GM12874 (cell line): ENCODE measurements around the gene EEIG2.

ENCODE experiments used
- CTCF ChIP-seq: IDR thresholded peaks from 2 replicates; pipeline ENCODE4 v1.5.1; 2011; ENCODE audit warnings: low read depth, mild to moderate bottlenecking, control low read depth, low read length, moderate library complexity; ENCODE audit not compliant: insufficient read depth

Gene EEIG2

DNA sequence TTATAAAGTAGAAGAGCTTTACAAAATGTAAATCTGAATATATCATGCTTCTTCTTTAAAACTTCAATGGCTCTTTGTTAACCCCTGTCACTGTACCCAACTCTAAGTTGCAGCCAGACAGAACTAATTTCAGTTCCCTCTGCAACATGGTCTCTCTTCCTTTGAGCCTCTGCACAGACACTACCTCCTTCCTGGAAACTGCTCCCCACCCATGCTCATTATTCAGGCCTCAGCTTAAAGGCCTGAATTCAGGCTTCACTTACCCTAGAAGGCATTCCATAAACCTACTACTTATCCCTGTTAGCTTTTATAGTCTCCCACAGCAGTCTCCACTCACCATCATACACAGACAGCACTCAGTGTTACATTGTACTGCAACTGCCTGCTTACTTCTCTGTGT lies 2.6 kb upstream of the EEIG2 start:
- no peak for TF ChIP-seq CTCF

DNA sequence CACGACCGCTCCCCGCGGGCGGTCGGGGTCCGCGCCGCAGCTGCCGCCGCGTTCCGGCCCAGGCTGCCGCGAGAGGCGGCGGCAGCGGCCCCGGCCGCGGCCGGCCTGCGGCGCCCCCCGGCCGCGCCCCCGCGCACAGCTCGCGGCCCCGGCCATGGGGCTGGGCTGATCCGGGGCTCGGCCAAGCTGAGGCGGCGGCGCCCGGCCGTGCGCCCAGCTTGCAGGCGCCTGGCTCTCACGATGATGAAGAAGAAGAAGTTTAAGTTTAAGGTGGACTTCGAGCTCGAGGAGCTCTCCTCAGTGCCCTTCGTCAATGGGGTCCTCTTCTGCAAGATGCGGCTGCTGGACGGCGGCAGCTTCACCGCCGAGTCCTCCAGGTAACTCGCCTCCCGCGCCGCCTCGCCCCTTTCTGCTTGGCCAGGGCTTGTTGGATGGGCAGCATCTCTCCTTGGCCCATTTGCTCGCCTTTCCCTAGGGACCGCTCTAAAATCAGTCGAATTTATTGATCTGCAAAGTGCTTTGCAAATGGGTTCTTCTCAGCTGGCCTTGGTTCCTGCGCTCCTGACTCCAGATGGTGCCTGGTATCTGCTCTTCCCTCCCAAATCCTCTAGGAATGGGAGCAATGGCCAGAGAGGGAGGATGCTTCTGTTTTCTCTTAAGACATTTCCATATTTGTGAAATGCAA lies 431 bp downstream of the EEIG2 start:
- no peak for TF ChIP-seq CTCF

- no peak for TF ChIP-seq CTCF
Observed at GRCh38 chr1:108560874-108561459, 1.1 kb downstream of the EEIG2 start.

- TF ChIP-seq CTCF = peak; percentile 88
Observed at GRCh38 chr1:108561689-108562326, 1.9 kb downstream of the EEIG2 start.

- no peak for TF ChIP-seq CTCF
Observed at GRCh38 chr1:108563808-108564207, 3.9 kb downstream of the EEIG2 start.

GRCh38 chr1:108565081-108565480 lies 5.2 kb downstream of the EEIG2 start:
- TF ChIP-seq CTCF = no peak

GRCh38 chr1:108565512-108565911 lies 5.6 kb downstream of the EEIG2 start:
- TF ChIP-seq CTCF = no peak
